K562 (cell line): Measurements from ENCODE around the gene PAX2.

ENCODE experiments used
- FOS ChIP-seq: IDR thresholded peaks from 3 replicates; pipeline ENCODE4 v1.6.1; 2011; ENCODE audit not compliant: insufficient read length; ENCODE audit errors: extremely low read depth
- MAFG ChIP-seq: fragments of 450-650 bp; conservative IDR thresholded peaks from 2 replicates; pipeline ENCODE4 v1.6.1; 2016; ENCODE audit warnings: missing genetic modification characterization, missing compliant biosample characterization
- TFAP4 ChIP-seq: sonication (generic); formaldehyde crosslinking; IDR thresholded peaks from 2 replicates; pipeline ENCODE4 v1.8.0; 2022; ENCODE audit warnings: missing genetic modification reagents, mild to moderate bottlenecking, moderate library complexity, borderline replicate concordance
- ZNF253 ChIP-seq: fragments of 250-450 bp; sonication (Bioruptor Pico); conservative IDR thresholded peaks from 2 replicates; pipeline ENCODE4 v1.6.1; 2021; ENCODE audit warnings: mild to moderate bottlenecking
- TF ChIP-seq, protein P1 (sequence below): fragments of 250-450 bp; sonication (Bioruptor Pico); IDR thresholded peaks from 2 replicates; pipeline ENCODE4 v1.4.0; 2020; ENCODE audit warnings: mild to moderate bottlenecking, moderate library complexity
- TF ChIP-seq, protein P2 (sequence below), 3 experiments: fragments of 200-800 bp in 1 of 3; sonication (Bioruptor generic) in 1 of 3; sonication (generic) in 1 of 3; formaldehyde crosslinking in 1 of 3; IDR thresholded peaks; 2 replicates each; pipeline versions ENCODE4 v1.6.1 to v1.8.0; 2016 to 2022; ENCODE audit warnings: mild to moderate bottlenecking in 2 of 3, missing compliant biosample characterization in 2 of 3, missing genetic modification characterization in 2 of 3, missing genetic modification reagents in 1 of 3
- TF ChIP-seq, protein P3 (sequence below): sonication (generic); formaldehyde crosslinking; IDR thresholded peaks from 2 replicates; pipeline ENCODE4 v1.8.0; 2022; ENCODE audit warnings: mild to moderate bottlenecking, low read depth, missing genetic modification reagents

DNA sequence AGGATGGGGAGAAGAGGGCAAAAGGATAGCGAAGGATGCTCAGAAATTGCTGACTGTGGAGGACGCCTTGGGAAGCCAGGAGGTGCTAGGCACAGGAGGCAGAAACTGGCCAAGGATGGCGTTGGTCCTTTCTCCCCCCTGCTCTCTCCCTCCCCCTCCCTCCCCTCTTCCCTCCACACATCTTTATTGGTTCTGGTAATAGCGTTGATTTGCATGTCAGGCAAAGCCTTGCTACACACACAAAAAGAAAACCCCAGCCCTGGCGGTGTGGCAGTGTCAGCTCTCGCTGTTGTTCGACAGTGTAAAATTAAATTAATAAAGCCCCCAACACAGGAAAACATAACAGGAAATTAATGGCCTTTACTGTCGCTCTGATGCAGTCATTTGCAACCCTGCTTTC, 47.2 kb downstream of the PAX2 start:
- TF ChIP-seq TFAP4 (CRISPR knock-in tag) (no peak), FOS (no peak), ZNF253 (CRISPR knock-in tag) (no peak), MAFG (tag) (no peak)
- TF ChIP-seq, protein P1, sequence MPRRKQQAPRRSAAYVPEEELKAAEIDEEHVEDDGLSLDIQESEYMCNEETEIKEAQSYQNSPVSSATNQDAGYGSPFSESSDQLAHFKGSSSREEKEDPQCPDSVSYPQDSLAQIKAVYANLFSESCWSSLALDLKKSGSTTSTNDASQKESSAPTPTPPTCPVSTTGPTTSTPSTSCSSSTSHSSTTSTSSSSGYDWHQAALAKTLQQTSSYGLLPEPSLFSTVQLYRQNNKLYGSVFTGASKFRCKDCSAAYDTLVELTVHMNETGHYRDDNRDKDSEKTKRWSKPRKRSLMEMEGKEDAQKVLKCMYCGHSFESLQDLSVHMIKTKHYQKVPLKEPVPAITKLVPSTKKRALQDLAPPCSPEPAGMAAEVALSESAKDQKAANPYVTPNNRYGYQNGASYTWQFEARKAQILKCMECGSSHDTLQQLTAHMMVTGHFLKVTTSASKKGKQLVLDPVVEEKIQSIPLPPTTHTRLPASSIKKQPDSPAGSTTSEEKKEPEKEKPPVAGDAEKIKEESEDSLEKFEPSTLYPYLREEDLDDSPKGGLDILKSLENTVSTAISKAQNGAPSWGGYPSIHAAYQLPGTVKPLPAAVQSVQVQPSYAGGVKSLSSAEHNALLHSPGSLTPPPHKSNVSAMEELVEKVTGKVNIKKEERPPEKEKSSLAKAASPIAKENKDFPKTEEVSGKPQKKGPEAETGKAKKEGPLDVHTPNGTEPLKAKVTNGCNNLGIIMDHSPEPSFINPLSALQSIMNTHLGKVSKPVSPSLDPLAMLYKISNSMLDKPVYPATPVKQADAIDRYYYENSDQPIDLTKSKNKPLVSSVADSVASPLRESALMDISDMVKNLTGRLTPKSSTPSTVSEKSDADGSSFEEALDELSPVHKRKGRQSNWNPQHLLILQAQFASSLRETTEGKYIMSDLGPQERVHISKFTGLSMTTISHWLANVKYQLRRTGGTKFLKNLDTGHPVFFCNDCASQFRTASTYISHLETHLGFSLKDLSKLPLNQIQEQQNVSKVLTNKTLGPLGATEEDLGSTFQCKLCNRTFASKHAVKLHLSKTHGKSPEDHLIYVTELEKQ = no peak
- TF ChIP-seq, protein P2, sequence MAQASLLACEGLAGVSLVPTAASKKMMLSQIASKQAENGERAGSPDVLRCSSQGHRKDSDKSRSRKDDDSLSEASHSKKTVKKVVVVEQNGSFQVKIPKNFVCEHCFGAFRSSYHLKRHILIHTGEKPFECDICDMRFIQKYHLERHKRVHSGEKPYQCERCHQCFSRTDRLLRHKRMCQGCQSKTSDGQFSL (CRISPR knock-in tag; IDR thresholded peaks at IDR 0.05) = no peak
- TF ChIP-seq, protein P2 (tag; IDR thresholded peaks at IDR 0.05) = no peak
- TF ChIP-seq, protein P3, sequence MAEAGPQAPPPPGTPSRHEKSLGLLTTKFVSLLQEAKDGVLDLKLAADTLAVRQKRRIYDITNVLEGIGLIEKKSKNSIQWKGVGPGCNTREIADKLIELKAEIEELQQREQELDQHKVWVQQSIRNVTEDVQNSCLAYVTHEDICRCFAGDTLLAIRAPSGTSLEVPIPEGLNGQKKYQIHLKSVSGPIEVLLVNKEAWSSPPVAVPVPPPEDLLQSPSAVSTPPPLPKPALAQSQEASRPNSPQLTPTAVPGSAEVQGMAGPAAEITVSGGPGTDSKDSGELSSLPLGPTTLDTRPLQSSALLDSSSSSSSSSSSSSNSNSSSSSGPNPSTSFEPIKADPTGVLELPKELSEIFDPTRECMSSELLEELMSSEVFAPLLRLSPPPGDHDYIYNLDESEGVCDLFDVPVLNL (CRISPR knock-in tag) = no peak
